Measurements from ENCODE around the gene ARHGEF38.

The ARHGEF38 gene

GRCh38 chr4:105551965-105552746 lies at the start of gene ARHGEF38:
Gene ARHGEF38, plus strand, starts transcription at chr4:105552620. Its CDS starts 146 bp downstream, at chr4:105552766.
- DNase-seq (ENCODE audit: low spot score): no peak

- DNase-seq (ENCODE audit: low spot score): no peak
Observed at GRCh38 chr4:105503484-105503883, 48.9 kb upstream of the ARHGEF38 start.

- DNase-seq (ENCODE audit: low spot score): no peak
Observed at GRCh38 chr4:105504744-105505143, 47.7 kb upstream of the ARHGEF38 start.

- no peak for DNase-seq (ENCODE audit: low spot score)
Observed at GRCh38 chr4:105509291-105509690, 43.1 kb upstream of the ARHGEF38 start.

- DNase-seq (ENCODE audit: low spot score): no peak
Observed at GRCh38 chr4:105509714-105510113, 42.7 kb upstream of the ARHGEF38 start.

GRCh38 chr4:105510245-105510644 lies 42.2 kb upstream of the ARHGEF38 start:
- no peak for DNase-seq (ENCODE audit: low spot score)

GRCh38 chr4:105520819-105521790 lies 31.3 kb upstream of the ARHGEF38 start:
- DNase-seq (ENCODE audit: low spot score): no peak

GRCh38 chr4:105526656-105527055 lies 25.8 kb upstream of the ARHGEF38 start:
- no peak for DNase-seq (ENCODE audit: low spot score)

- no peak for DNase-seq (ENCODE audit: low spot score)
Observed at GRCh38 chr4:105527081-105527480, 25.3 kb upstream of the ARHGEF38 start.

GRCh38 chr4:105536601-105537000 lies 15.8 kb upstream of the ARHGEF38 start:
- no peak for DNase-seq (ENCODE audit: low spot score)

GRCh38 chr4:105541420-105541819 lies 11.0 kb upstream of the ARHGEF38 start:
- no peak for DNase-seq (ENCODE audit: low spot score)

- DNase-seq (ENCODE audit: low spot score): no peak
Observed at GRCh38 chr4:105542039-105542438, 10.4 kb upstream of the ARHGEF38 start.

- DNase-seq (ENCODE audit: low spot score): no peak
Observed at GRCh38 chr4:105543346-105543745, 9.1 kb upstream of the ARHGEF38 start.

- DNase-seq (ENCODE audit: low spot score): no peak
Observed at GRCh38 chr4:105543881-105544280, 8.5 kb upstream of the ARHGEF38 start.

GRCh38 chr4:105544520-105545286 lies 7.7 kb upstream of the ARHGEF38 start:
- DNase-seq (ENCODE audit: low spot score): no peak

- DNase-seq (ENCODE audit: low spot score): no peak
Observed at GRCh38 chr4:105546086-105546485, 6.3 kb upstream of the ARHGEF38 start.

- no peak for DNase-seq (ENCODE audit: low spot score)
Observed at GRCh38 chr4:105547769-105548168, 4.7 kb upstream of the ARHGEF38 start.

- DNase-seq (ENCODE audit: low spot score): no peak
Observed at GRCh38 chr4:105548483-105548882, 3.9 kb upstream of the ARHGEF38 start.

GRCh38 chr4:105550641-105551040 lies 1.8 kb upstream of the ARHGEF38 start:
- DNase-seq (ENCODE audit: low spot score): no peak

- no peak for DNase-seq (ENCODE audit: low spot score)
Observed at GRCh38 chr4:105555409-105555808, 3.0 kb downstream of the ARHGEF38 start.

GRCh38 chr4:105556206-105556605 lies 3.8 kb downstream of the ARHGEF38 start:
- DNase-seq (ENCODE audit: low spot score): no peak

- no peak for DNase-seq (ENCODE audit: low spot score)
Observed at GRCh38 chr4:105558277-105558676, 5.9 kb downstream of the ARHGEF38 start.

Data from CD4-positive, alpha-beta T cell treated with Interleukin-15 for 4 hours (primary cell).